CD4-positive, alpha-beta T cell (primary cell): ENCODE results near the gene BICRA. TPM values are rescaled to one million over a fixed set of nuclear protein-coding genes. Genes with fewer than 3 reads are reported as not detected.

Experiments
- ATAC-seq: fragments of 200-7000 bp; cut with Tn5 transposase; one replicate; pipeline ENCODE4 v1.10.0; 2022; ENCODE audit warnings: mild to moderate bottlenecking; ENCODE audit not compliant: poor library complexity
- CTCF ChIA-PET: fragments of 350-600 bp; sonication (Branson Sonifier 250); formaldehyde crosslinking; loops from one replicate; lab custom pipeline; 2021; ENCODE audit warnings: antibody characterized with exemption, inconsistent platforms; lab: Charles Lee
- POLR2A ChIA-PET: fragments of 350-600 bp; sonication (Branson Sonifier 250); formaldehyde crosslinking; loops from one replicate; lab custom pipeline; 2021; ENCODE audit warnings: antibody characterized with exemption, inconsistent platforms; lab: Charles Lee
- DNase-seq, 14 experiments: peaks; one replicate each; pipeline ENCODE4 v3.0.0-alpha.2; 2013 to 2020; ENCODE audit warnings: mixed read lengths in 2 of 14
- H3K27ac ChIP-seq, 2 donors: one replicate each; pipeline versions ENCODE4 v1.5.1 to v1.7.0; 2013; ENCODE audit warnings: low read length in 2 of 2, low read depth in 1 of 2, mild to moderate bottlenecking in 1 of 2
- H3K27me3 ChIP-seq, 2 experiments: 1 replicate in 1 of 2; 2 replicates in 1 of 2; pipeline versions ENCODE4 v1.6.1 to v1.7.0; 2013; ENCODE audit warnings: low read length in 2 of 2, control low read depth in 1 of 2, mild to moderate bottlenecking in 1 of 2, moderate library complexity in 1 of 2; ENCODE audit not compliant: insufficient read depth in 2 of 2, control insufficient read depth in 1 of 2
- H3K36me3 ChIP-seq: one replicate; pipeline ENCODE4 v1.6.1; 2013; ENCODE audit warnings: low read length, control low read depth; ENCODE audit not compliant: insufficient read depth
- H3K4me1 ChIP-seq: one replicate; pipeline ENCODE4 v1.6.1; 2013; ENCODE audit warnings: low read length, control low read depth; ENCODE audit not compliant: insufficient read depth
- H3K4me3 ChIP-seq: one replicate; pipeline ENCODE4 v1.5.1; 2013; ENCODE audit warnings: mild to moderate bottlenecking, low read length, moderate library complexity
- H3K9me3 ChIP-seq, 2 experiments: 1 replicate in 1 of 2; 2 replicates in 1 of 2; pipeline versions ENCODE4 v1.6.1 to v1.7.0; 2013; ENCODE audit warnings: low read length in 2 of 2, mild to moderate bottlenecking in 2 of 2, control low read depth in 1 of 2, moderate library complexity in 1 of 2; ENCODE audit not compliant: control insufficient read depth in 1 of 2, insufficient read depth in 1 of 2
- H3K27ac Mint-ChIP-seq: one replicate; pipeline ENCODE4 v1.8.0; 2020; ENCODE audit warnings: mixed read lengths
- H3K27me3 Mint-ChIP-seq: one replicate; pipeline ENCODE4 v1.8.0; 2021; ENCODE audit warnings: mixed read lengths
- H3K36me3 Mint-ChIP-seq: one replicate; pipeline ENCODE4 v1.8.0; 2021; ENCODE audit warnings: low read depth, mixed read lengths
- H3K4me1 Mint-ChIP-seq: one replicate; pipeline ENCODE4 v1.8.0; 2021; ENCODE audit warnings: low read depth, mixed read lengths
- H3K4me3 Mint-ChIP-seq: one replicate; pipeline ENCODE4 v1.8.0; 2020; ENCODE audit warnings: mild to moderate bottlenecking, mixed read lengths
- H3K9me3 Mint-ChIP-seq: one replicate; pipeline ENCODE4 v1.8.0; 2020; ENCODE audit warnings: mixed read lengths
- CTCF ChIP-seq: fragments of 200-600 bp; IDR thresholded peaks from one replicate; pipeline ENCODE4 v1.8.0; 2022; ENCODE audit warnings: antibody characterized with exemption, mild to moderate bottlenecking
- intact Hi-C, 2 experiments: fragments of 100-400 bp; cut with DNase I in 1 of 2; cut with micrococcal nuclease in 1 of 2; formaldehyde crosslinking; loops; one replicate each; pipeline versions ENCODE4 v1.15.1 to v1.9.0; 2023 to 2025; cut with DNase I, micrococcal nuclease
- total RNA-seq, 174 experiments: library from RNA in 2 of 174; stranded (reverse) in 2 of 174; gene quantifications; one replicate each; pipeline ENCODE4 v1.2.3 and lab custom pipeline; 2021 to 2026

The BICRA gene
- total RNA-seq, 2 experiments from 2014 or later = 21.2 to 22.0 TPM

- H3K4me3 Mint-ChIP-seq = peak overlapping the region; percentile 46
- intact Hi-C loops = loop anchor here (10.0 kb wide), 2 partner anchors 169 to 329 kb away; partner anchors contain the start of gene INAFM1 (in 1 of the 2)
These were observed 5.0 kb upstream of the BICRA start for GRCh38 chr19:47603706-47604565.

GRCh38 chr19:47607564-47608073 is 1.3 kb upstream of the BICRA start:
- Histone ChIP-seq H3K9me3 (no peaks in the 10 kb centered on the region), H3K27ac (peak overlapping the region in 1 of 2 donors; percentile 88), H3K4me3 (peak overlapping the region; percentile 85), H3K4me1 (peaks cover 34% of the 10 kb centered on the region), H3K27me3 (no peaks in the 10 kb centered on the region), H3K36me3 (peaks cover 8% of the 10 kb centered on the region)
- ChIA-PET CTCF (interaction anchor here (1.5 kb wide), 1 partner anchor 123 kb away, joined by 5 read pairs; the partner anchor contains the start of gene KPTN), POLR2A (interaction anchor here (1.0 to 1.9 kb wide), 6 partner anchors 23 to 494 kb away, joined by 3 to 27 read pairs (median 6); partner anchors contain the start of genes KPTN, NAPA and ZC3H4)
- Mint-ChIP-seq H3K4me1 (peaks cover 28% of the 10 kb centered on the region), H3K4me3 (peak overlapping the region; percentile 91), H3K9me3 (no peaks in the 10 kb centered on the region), H3K27me3 (no peaks in the 10 kb centered on the region), H3K27ac (peak overlapping the region; percentile 91), H3K36me3 (peaks cover 19% of the 10 kb centered on the region)
- intact Hi-C loops = loop anchor here (1.0 to 10.0 kb wide), 9 partner anchors 7 to 333 kb away; partner anchors contain the start of genes NAPA (in 2 of the 2), INAFM1 (in 1 of the 2), KPTN (in 1 of the 2) and NOP53 (in 1 of the 2)
- TF ChIP-seq CTCF = no peak
- ATAC-seq (no peak), DNase-seq (no peak)

More at GRCh38 chr19:47603706-47604565, 5.0 kb upstream of the BICRA start:
- no peak for ATAC-seq
- H3K27me3 ChIP-seq = no peaks in the 10 kb centered on the region
- H3K9me3 Mint-ChIP-seq = no peaks in the 10 kb centered on the region
- CTCF ChIA-PET = interaction anchor here (0.6 kb wide), 1 partner anchor 34 kb away, joined by 7 read pairs; no protein-coding TSS in a partner anchor
- H3K36me3 ChIP-seq = no peaks in the 10 kb centered on the region
- peaks cover 29% of the 10 kb centered on the region for H3K4me1 ChIP-seq
- no peaks in the 10 kb centered on the region for H3K9me3 ChIP-seq
- H3K27me3 Mint-ChIP-seq = no peaks in the 10 kb centered on the region
- H3K27ac Mint-ChIP-seq = peak overlapping the region; percentile 58
- POLR2A ChIA-PET = no interaction called here
- TF ChIP-seq CTCF = no peak
- H3K4me3 ChIP-seq = no peak overlapping the region
- peaks cover 21% of the 10 kb centered on the region for H3K4me1 Mint-ChIP-seq
- no peak for DNase-seq
- no peak overlapping the region for H3K27ac ChIP-seq
- peaks cover 2% of the 10 kb centered on the region for H3K36me3 Mint-ChIP-seq
